MM.1S (cell line): ENCODE measurements around the gene PLAAT2.
"Not testable (repeated sequence)": the region's sequence is repeated elsewhere in the genome, so short reads cannot be mapped to it uniquely, and the experiment has no call there.

ENCODE experiments used
- DNase-seq: peaks from one replicate; pipeline ENCODE4 v3.0.0-alpha.2; 2015
- H2AFZ ChIP-seq: fragments of 300-600 bp; sonication (generic); 2 replicates; pipeline ENCODE4 v1.6.0; 2016; ENCODE audit warnings: antibody characterized with exemption, low read length
- H3F3A ChIP-seq: fragments of 300-600 bp; sonication (generic); 2 replicates; pipeline ENCODE4 v1.6.1; 2016; ENCODE audit warnings: mild to moderate bottlenecking, antibody characterized with exemption, low read length, moderate library complexity, mixed read lengths; ENCODE audit not compliant: insufficient read depth
- H3K27ac ChIP-seq: fragments of 300-600 bp; sonication (generic); 2 replicates; pipeline ENCODE4 v1.5.1; 2016; ENCODE audit warnings: mild to moderate bottlenecking, low read length
- H3K27me3 ChIP-seq: fragments of 300-600 bp; sonication (generic); replicated peaks from 2 replicates; pipeline ENCODE4 v1.6.0; 2016; ENCODE audit warnings: low read length; ENCODE audit not compliant: insufficient read depth
- H3K36me3 ChIP-seq: fragments of 300-600 bp; sonication (generic); replicated peaks from 2 replicates; pipeline ENCODE4 v1.6.1; 2016; ENCODE audit warnings: mild to moderate bottlenecking, low read length, mixed read lengths; ENCODE audit not compliant: insufficient read depth
- H3K4me1 ChIP-seq: fragments of 300-600 bp; sonication (generic); 2 replicates; pipeline ENCODE4 v1.6.1; 2016; ENCODE audit warnings: low read length, mixed read lengths
- H3K4me2 ChIP-seq: fragments of 300-600 bp; sonication (generic); 2 replicates; pipeline ENCODE4 v1.6.0; 2016; ENCODE audit warnings: low read depth, low read length
- H3K4me3 ChIP-seq: fragments of 300-600 bp; sonication (generic); 2 replicates; pipeline ENCODE4 v1.5.1; 2016; ENCODE audit warnings: low read length, mixed read lengths
- H3K79me2 ChIP-seq: fragments of 300-600 bp; sonication (generic); 2 replicates; pipeline ENCODE4 v1.6.1; 2016; ENCODE audit warnings: mixed run types, low read length, mixed read lengths
- H3K9ac ChIP-seq: fragments of 300-600 bp; sonication (generic); 2 replicates; pipeline ENCODE4 v1.6.1; 2016; ENCODE audit warnings: low read length, mixed read lengths
- H3K9me2 ChIP-seq: fragments of 300-600 bp; sonication (generic); replicated peaks from 2 replicates; pipeline ENCODE4 v1.6.1; 2016; ENCODE audit warnings: mild to moderate bottlenecking, low read length, mixed read lengths; ENCODE audit not compliant: insufficient read depth
- H3K9me3 ChIP-seq: fragments of 300-600 bp; sonication (generic); replicated peaks from 2 replicates; pipeline ENCODE4 v1.6.1; 2016; ENCODE audit warnings: mild to moderate bottlenecking, low read length, mixed read lengths; ENCODE audit not compliant: insufficient read depth
- H4K20me1 ChIP-seq: fragments of 300-600 bp; sonication (generic); 2 replicates; pipeline ENCODE4 v1.6.1; 2016; ENCODE audit warnings: mild to moderate bottlenecking, low read length, moderate library complexity, mixed read lengths; ENCODE audit not compliant: insufficient read depth
- CTCF ChIP-seq: fragments of 300-600 bp; sonication (generic); IDR thresholded peaks from 2 replicates; pipeline ENCODE4 v1.5.1; 2016; ENCODE audit warnings: antibody characterized with exemption, low read length, mixed read lengths
- EZH2 ChIP-seq: fragments of 300-600 bp; sonication (generic); optimal IDR thresholded peaks from 2 replicates; pipeline ENCODE3; 2017; ENCODE audit warnings: low read depth, mild to moderate bottlenecking, antibody characterized with exemption, low read length, mixed read lengths
- EZH2phosphoT487 ChIP-seq: fragments of 300-600 bp; sonication (generic); IDR thresholded peaks from 2 replicates; pipeline ENCODE4 v1.6.1; 2018; ENCODE audit warnings: antibody characterized with exemption, low read length

PLAAT2 gene

GRCh38 chr11:63586451-63587166 lies 23.4 kb upstream of the PLAAT2 start:
- Histone ChIP-seq H3F3A (no peaks in the 10 kb centered on the region), H3K4me1 (0 out of 2 replicates have a peak, but pooled peaks cover 6% of the 10 kb centered on the region), H3K27ac (no peak overlapping the region), H3K4me3 (no peak overlapping the region), H3K79me2 (no peaks in the 10 kb centered on the region), H3K36me3 (no peaks in the 10 kb centered on the region), H3K9me3 (no peaks in the 10 kb centered on the region), H3K9me2 (no peaks in the 10 kb centered on the region), H3K27me3 (no peaks in the 10 kb centered on the region), H3K4me2 (no peak overlapping the region), H2AFZ (no peak overlapping the region), H4K20me1 (no peaks in the 10 kb centered on the region), H3K9ac (no peak overlapping the region)
- no peak for TF ChIP-seq CTCF
- no peak for TF ChIP-seq EZH2
- no peak for TF ChIP-seq EZH2phosphoT487
- DNase-seq, result no peak

GRCh38 chr11:63583357-63583677 lies 20.1 kb upstream of the PLAAT2 start:
- Histone ChIP-seq H3K9ac (no peak overlapping the region), H3K27ac (no peak overlapping the region)
- TF ChIP-seq EZH2 (no peak), CTCF (no peak), EZH2phosphoT487 (no peak)

GRCh38 chr11:63581224-63581623 lies 18.0 kb upstream of the PLAAT2 start:
- not testable (repeated sequence) for H3K27me3 ChIP-seq, H4K20me1 ChIP-seq, H3K9ac ChIP-seq, H3K4me2 ChIP-seq, H3K9me3 ChIP-seq, H2AFZ ChIP-seq, H3K9me2 ChIP-seq, H3K79me2 ChIP-seq, H3K27ac ChIP-seq, H3K4me3 ChIP-seq, DNase-seq, H3K36me3 ChIP-seq, H3K4me1 ChIP-seq, H3F3A ChIP-seq

More at GRCh38 chr11:63583357-63583677, 20.1 kb upstream of the PLAAT2 start:
- no peaks in the 10 kb centered on the region for H3K36me3 ChIP-seq
- H3K4me1 ChIP-seq, result 0 out of 2 replicates have a peak, but pooled peaks cover 6% of the 10 kb centered on the region
- no peak for DNase-seq
- H4K20me1 ChIP-seq, result no peaks in the 10 kb centered on the region
- no peaks in the 10 kb centered on the region for H3F3A ChIP-seq
- H3K79me2 ChIP-seq, result no peaks in the 10 kb centered on the region
- no peaks in the 10 kb centered on the region for H3K27me3 ChIP-seq
- no peak overlapping the region for H3K4me2 ChIP-seq
- no peaks in the 10 kb centered on the region for H3K9me2 ChIP-seq
- no peaks in the 10 kb centered on the region for H3K9me3 ChIP-seq
- H3K4me3 ChIP-seq, result no peak overlapping the region
- H2AFZ ChIP-seq, result no peak overlapping the region

- not testable (repeated sequence) for H4K20me1 ChIP-seq, DNase-seq, H3K4me1 ChIP-seq, H3K27me3 ChIP-seq, H3K27ac ChIP-seq, H3K36me3 ChIP-seq, H3K9ac ChIP-seq, H3K9me2 ChIP-seq, H3K9me3 ChIP-seq, H2AFZ ChIP-seq, H3K79me2 ChIP-seq, H3K4me3 ChIP-seq, H3F3A ChIP-seq, H3K4me2 ChIP-seq
Measured at GRCh38 chr11:63578882-63579281, 15.7 kb upstream of the PLAAT2 start.
